Adrenal gland (tissue), 12 donors: ENCODE measurements around the gene NELFE. TPM values are rescaled to one million over a fixed set of nuclear protein-coding genes. Genes with fewer than 3 reads are reported as not detected.
A peak's percentile ranks its signal among the peaks of the same experiment; 100 is the strongest.
"Not testable (repeated sequence)": the region's sequence is repeated elsewhere in the genome, so short reads cannot be mapped to it uniquely, and the experiment has no call there.

Experiments used
- DNase-seq, 7 donors: peaks; one replicate each; pipeline ENCODE4 v3.0.0-alpha.2; 2019 to 2020
- H3K27ac ChIP-seq, 5 donors: fragments of 200-600 bp; sonication (generic) in 4 of 5; 1 replicate in 3 of 5; 2 replicates in 2 of 5; pipeline versions ENCODE4 v1.5.1 to v1.8.0; 2016 to 2020; ENCODE audit warnings: mild to moderate bottlenecking in 1 of 5
- H3K27me3 ChIP-seq: fragments of 200-600 bp; 2 replicates; pipeline ENCODE4 v1.8.0; 2021
- H3K36me3 ChIP-seq, 2 donors: fragments of 200-600 bp; replicated peaks in 1 of 2; 1 replicate in 1 of 2; 2 replicates in 1 of 2; pipeline versions ENCODE4 v1.5.1 to v1.8.0; 2018 to 2022
- H3K4me1 ChIP-seq, 2 donors: fragments of 200-600 bp; replicated peaks in 1 of 2; 1 replicate in 1 of 2; 2 replicates in 1 of 2; pipeline versions ENCODE4 v1.5.1 to v1.8.0; 2018 to 2021
- H3K4me3 ChIP-seq, 4 donors: fragments of 200-600 bp; sonication (generic) in 3 of 4; one replicate each; pipeline ENCODE4 v1.5.1; 2016 to 2018
- H3K9me3 ChIP-seq, 3 donors: fragments of 200-600 bp; sonication (generic) in 1 of 3; replicated peaks in 1 of 3; 1 replicate in 2 of 3; 2 replicates in 1 of 3; pipeline versions ENCODE4 v1.5.1 to v1.8.0; 2016 to 2021
- POLR2A ChIP-seq, 2 donors: fragments of 450-650 bp; IDR thresholded peaks; one replicate each; pipeline ENCODE4 v1.6.1; 2017; ENCODE audit warnings: antibody characterized with exemption in 2 of 2, mild to moderate bottlenecking in 2 of 2, moderate library complexity in 1 of 2
- WGBS, 4 donors: extraction: QIAGEN DNeasy Blood & Tissue Kit in 2 of 4; methylation state at CpG; one replicate each; pipeline versions ENCODE4 v1.1.5 to v1.1.7; 2013 to 2017; 5-methylcytosine and 5-hydroxymethylcytosine counted together
- intact Hi-C, 2 donors: fragments of 100-400 bp; cut with DNase I; formaldehyde crosslinking; loops; one replicate each; pipeline versions ENCODE4 v1.14.1 to v1.15.0; 2022 to 2023
- polyA plus RNA-seq, 3 donors: library from polyadenylated mRNA; stranded (reverse); fragments of 200-250 nt in 2 of 3; fragments of 350-450 nt in 1 of 3; fragmentation: Illumina TruSeq in 1 of 3; extraction: RNeasy Lipid Tissue Mini Kit (QIAGEN cat#74804) in 1 of 3; gene quantifications; one replicate each; pipeline ENCODE4 v1.2.3, GENCODE V29; 2013 to 2014
- total RNA-seq, 9 donors: library from RNA; depleted of rRNA in 4 of 9; stranded (reverse); fragments of >200 nt in 4 of 9; fragments of 120-200 nt in 1 of 9; fragmentation: NEBNext Ultra II Directional in 1 of 9; extraction: Animal tissue kit (Norgen Biotek cat#: 25700) in 1 of 9; gene quantifications; one replicate each; pipeline versions ENCODE4 v1.1.0 to v1.2.4, GENCODE V29; 2013 to 2023
- TF ChIP-seq, protein P1 (sequence below), 6 experiments: fragments of 450-650 bp in 4 of 6; fragments of 200-600 bp in 2 of 6; sonication (generic) in 1 of 6; IDR thresholded peaks; 1 replicate in 5 of 6; 2 replicates in 1 of 6; pipeline versions ENCODE4 v1.5.1 to v1.8.0; 2016 to 2021; ENCODE audit warnings: antibody characterized with exemption in 6 of 6, mild to moderate bottlenecking in 2 of 6, moderate library complexity in 1 of 6
- donor health status: healthy with polysubstance abuse.
- donor health status: Bipolar disorder and iron deficiency.
- donor health status: DM: yes; HTN: yes; CAD: no.
- donor health status: DM: no; HTN: no; CAD: no.
- donor health status: DM: no; HTN: no; CAD: no.
- donor health status: DM: yes; HTN: yes; CAD: no.

Gene NELFE
- total and polyA plus RNA-seq, 12 donors: 64.4 to 117 (median 95.5) TPM

DNA sequence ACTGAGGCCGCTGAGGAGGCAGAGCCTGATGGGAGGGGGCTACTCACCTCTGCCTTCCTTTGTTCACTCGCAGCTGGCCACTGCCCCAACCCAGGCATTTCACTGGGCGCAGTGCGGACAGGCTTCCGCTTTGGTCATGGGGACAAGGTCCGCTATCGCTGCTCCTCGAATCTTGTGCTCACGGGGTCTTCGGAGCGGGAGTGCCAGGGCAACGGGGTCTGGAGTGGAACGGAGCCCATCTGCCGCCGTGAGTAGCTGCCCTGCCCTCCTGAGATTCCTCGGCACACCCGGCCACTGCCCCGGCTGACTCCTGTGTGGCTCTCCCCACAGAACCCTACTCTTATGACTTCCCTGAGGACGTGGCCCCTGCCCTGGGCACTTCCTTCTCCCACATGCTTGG lies 25.2 kb downstream of the NELFE start:
- Histone ChIP-seq H3K9me3 (no peaks in the 10 kb centered on the region), H3K4me1 (no peaks in the 10 kb centered on the region), H3K36me3 (no peaks in the 10 kb centered on the region), H3K4me3 (no peak overlapping the region), H3K27me3 (no peaks in the 10 kb centered on the region), H3K27ac (no peak overlapping the region)
- TF ChIP-seq POLR2A (IDR thresholded peaks at IDR 0.05): no peak
- TF ChIP-seq, protein P1, sequence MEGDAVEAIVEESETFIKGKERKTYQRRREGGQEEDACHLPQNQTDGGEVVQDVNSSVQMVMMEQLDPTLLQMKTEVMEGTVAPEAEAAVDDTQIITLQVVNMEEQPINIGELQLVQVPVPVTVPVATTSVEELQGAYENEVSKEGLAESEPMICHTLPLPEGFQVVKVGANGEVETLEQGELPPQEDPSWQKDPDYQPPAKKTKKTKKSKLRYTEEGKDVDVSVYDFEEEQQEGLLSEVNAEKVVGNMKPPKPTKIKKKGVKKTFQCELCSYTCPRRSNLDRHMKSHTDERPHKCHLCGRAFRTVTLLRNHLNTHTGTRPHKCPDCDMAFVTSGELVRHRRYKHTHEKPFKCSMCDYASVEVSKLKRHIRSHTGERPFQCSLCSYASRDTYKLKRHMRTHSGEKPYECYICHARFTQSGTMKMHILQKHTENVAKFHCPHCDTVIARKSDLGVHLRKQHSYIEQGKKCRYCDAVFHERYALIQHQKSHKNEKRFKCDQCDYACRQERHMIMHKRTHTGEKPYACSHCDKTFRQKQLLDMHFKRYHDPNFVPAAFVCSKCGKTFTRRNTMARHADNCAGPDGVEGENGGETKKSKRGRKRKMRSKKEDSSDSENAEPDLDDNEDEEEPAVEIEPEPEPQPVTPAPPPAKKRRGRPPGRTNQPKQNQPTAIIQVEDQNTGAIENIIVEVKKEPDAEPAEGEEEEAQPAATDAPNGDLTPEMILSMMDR (IDR thresholded peaks at IDR 0.05): no peak
- WGBS, 4 donors: 86 to 90% (median 87%) methylated on average over 6 to 19 of the region's 19 CpGs; no CpG with 5 or more reads in 1 of the 4 donors
- no peak for DNase-seq
- intact Hi-C loops: no loop called here

DNA sequence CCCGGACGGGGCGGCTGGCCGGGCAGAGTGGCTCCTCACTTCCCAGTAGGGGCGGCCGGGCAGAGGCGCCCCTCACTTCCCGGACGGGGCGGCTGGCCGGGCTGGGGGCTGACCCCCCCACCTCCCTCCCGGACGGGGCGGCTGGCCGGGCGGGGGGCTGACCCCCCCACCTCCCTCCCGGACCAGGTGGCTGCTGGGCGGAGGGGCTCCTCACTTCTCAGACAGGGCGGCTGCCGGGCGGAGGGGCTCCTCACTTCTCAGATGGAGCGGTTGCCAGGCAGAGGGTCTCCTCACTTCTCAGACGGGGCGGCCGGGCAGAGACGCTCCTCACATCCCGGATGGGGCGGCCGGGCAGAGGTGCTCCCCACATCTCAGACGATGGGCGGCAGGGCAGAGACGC lies 26.6 kb downstream of the NELFE start:
- 91 to 100% methylated on average over 2 to 32 of the region's 32 CpGs; no CpG with 5 or more reads in 2 of the 4 donors for WGBS, 4 donors
- DNase-seq, intact Hi-C loops: not testable (repeated sequence)

DNA sequence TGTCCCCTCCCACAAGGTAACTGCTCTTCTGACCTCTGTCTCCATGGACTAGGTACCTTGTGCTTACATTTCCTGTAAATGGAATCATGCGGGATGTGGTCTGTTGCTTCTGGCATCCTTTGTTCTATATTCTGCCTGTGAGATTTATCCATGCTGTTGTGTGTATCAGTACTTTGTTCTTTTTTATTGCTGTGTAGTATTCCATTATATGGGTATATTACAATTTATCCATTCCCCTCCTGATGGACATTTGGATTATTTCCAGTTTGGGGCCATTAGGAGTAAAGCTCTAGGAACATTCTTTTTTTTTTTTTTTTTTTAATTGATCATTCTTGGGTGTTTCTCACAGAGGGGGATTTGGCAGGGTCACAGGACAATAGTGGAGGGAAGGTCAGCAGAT lies 27.8 kb downstream of the NELFE start:
- intact Hi-C loops: no loop called here
- WGBS, 4 donors: 72 to 92% (median 89%) methylated on average over 1 of the region's 1 CpG

More for the DNA sequence above, 26.6 kb downstream of the NELFE start:
- not testable (repeated sequence) for H3K27me3 ChIP-seq, H3K9me3 ChIP-seq, H3K4me3 ChIP-seq, H3K36me3 ChIP-seq, H3K27ac ChIP-seq, H3K4me1 ChIP-seq

DNA sequence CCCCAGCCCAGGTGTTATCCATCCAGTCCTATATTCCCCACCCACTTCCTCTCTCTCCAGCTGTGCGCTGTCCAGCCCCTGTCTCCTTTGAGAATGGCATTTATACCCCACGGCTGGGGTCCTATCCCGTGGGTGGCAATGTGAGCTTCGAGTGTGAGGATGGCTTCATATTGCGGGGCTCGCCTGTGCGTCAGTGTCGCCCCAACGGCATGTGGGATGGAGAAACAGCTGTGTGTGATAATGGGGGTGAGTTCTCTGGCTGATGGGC lies 30.2 kb downstream of the NELFE start:
- intact Hi-C loops: no loop called here
- DNase-seq: no peak
- H3K36me3 ChIP-seq: no peaks in the 10 kb centered on the region
- no peak overlapping the region for H3K27ac ChIP-seq
- H3K27me3 ChIP-seq: no peaks in the 10 kb centered on the region
- TF ChIP-seq POLR2A (IDR thresholded peaks at IDR 0.05): no peak
- TF ChIP-seq, protein P1 (IDR thresholded peaks at IDR 0.05): no peak
- no peak overlapping the region for H3K4me3 ChIP-seq
- 75 to 92% (median 82%) methylated on average over 8 to 9 of the region's 9 CpGs for WGBS, 4 donors
- H3K4me1 ChIP-seq: no peaks in the 10 kb centered on the region
- no peaks in the 10 kb centered on the region for H3K9me3 ChIP-seq

More for the DNA sequence above, 27.8 kb downstream of the NELFE start:
- Histone ChIP-seq H3K36me3 (no peaks in the 10 kb centered on the region), H3K27ac (no peak overlapping the region), H3K4me3 (no peak overlapping the region), H3K27me3 (no peaks in the 10 kb centered on the region), H3K9me3 (no peaks in the 10 kb centered on the region), H3K4me1 (no peaks in the 10 kb centered on the region)
- TF ChIP-seq, protein P1 (IDR thresholded peaks at IDR 0.05): no peak
- no peak for TF ChIP-seq POLR2A (IDR thresholded peaks at IDR 0.05)
- DNase-seq: no peak

DNA sequence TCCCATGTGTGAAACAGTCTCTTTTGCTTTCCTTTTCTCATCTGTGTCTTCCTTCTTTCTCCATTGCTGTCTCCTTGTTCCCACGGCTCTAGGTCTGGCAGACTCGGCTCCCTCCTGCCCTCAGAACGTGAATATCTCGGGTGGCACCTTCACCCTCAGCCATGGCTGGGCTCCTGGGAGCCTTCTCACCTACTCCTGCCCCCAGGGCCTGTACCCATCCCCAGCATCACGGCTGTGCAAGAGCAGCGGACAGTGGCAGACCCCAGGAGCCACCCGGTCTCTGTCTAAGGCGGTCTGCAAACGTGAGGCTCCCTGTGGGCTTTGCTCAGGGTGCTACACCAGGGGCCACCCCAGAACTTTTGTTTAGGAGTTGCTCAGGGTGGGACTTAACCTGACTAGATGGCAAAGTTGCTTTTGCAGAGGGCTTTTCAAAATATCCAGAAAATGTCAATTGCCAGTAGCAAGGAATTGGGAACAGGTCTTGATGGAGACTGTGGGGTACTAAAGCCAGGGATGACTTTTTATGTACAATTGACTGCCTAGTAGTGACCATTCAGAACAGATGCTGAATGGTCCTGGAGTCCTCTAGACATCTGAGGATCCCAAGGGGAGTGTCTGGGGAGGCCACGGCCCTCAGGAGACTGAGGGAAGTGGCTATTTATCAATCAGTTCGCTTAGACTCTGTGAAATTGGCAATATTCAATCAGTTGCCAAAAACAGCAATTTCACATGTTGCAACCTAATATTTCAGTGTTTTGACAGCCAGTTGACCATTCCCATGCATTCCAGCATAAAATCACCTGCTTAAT lies 30.7 kb downstream of the NELFE start:
- Histone ChIP-seq H3K4me1 (no peaks in the 10 kb centered on the region), H3K36me3 (no peaks in the 10 kb centered on the region), H3K4me3 (peak overlapping the region in 1 of 4 donors; percentile 35), H3K27ac (no peak overlapping the region), H3K27me3 (no peaks in the 10 kb centered on the region), H3K9me3 (no peaks in the 10 kb centered on the region)
- intact Hi-C loops: no loop called here
- 74 to 81% (median 78%) methylated on average over 6 to 11 of the region's 11 CpGs for WGBS, 4 donors
- TF ChIP-seq, protein P1 (IDR thresholded peaks at IDR 0.05): peak in 1 of 6 experiments; percentile 6
- no peak for TF ChIP-seq POLR2A (IDR thresholded peaks at IDR 0.05)
- DNase-seq: no peak
